Activated naive CD8-positive, alpha-beta T cell (primary cell): ENCODE data around the gene LNP1.

ENCODE experiments used
- H3K27ac Mint-ChIP-seq: one replicate; pipeline ENCODE4 v1.8.0; 2021; ENCODE audit warnings: mixed read lengths
- H3K27me3 Mint-ChIP-seq: one replicate; pipeline ENCODE4 v1.8.0; 2021; ENCODE audit warnings: mixed read lengths
- H3K36me3 Mint-ChIP-seq: one replicate; pipeline ENCODE4 v1.8.0; 2021; ENCODE audit warnings: mixed read lengths
- H3K4me1 Mint-ChIP-seq: one replicate; pipeline ENCODE4 v1.8.0; 2021; ENCODE audit warnings: low read depth, mixed read lengths
- H3K4me3 Mint-ChIP-seq: one replicate; pipeline ENCODE4 v1.8.0; 2021; ENCODE audit warnings: mild to moderate bottlenecking, mixed read lengths
- H3K9me3 Mint-ChIP-seq: one replicate; pipeline ENCODE4 v1.8.0; 2021; ENCODE audit warnings: low read depth, mixed read lengths

Gene LNP1

DNA sequence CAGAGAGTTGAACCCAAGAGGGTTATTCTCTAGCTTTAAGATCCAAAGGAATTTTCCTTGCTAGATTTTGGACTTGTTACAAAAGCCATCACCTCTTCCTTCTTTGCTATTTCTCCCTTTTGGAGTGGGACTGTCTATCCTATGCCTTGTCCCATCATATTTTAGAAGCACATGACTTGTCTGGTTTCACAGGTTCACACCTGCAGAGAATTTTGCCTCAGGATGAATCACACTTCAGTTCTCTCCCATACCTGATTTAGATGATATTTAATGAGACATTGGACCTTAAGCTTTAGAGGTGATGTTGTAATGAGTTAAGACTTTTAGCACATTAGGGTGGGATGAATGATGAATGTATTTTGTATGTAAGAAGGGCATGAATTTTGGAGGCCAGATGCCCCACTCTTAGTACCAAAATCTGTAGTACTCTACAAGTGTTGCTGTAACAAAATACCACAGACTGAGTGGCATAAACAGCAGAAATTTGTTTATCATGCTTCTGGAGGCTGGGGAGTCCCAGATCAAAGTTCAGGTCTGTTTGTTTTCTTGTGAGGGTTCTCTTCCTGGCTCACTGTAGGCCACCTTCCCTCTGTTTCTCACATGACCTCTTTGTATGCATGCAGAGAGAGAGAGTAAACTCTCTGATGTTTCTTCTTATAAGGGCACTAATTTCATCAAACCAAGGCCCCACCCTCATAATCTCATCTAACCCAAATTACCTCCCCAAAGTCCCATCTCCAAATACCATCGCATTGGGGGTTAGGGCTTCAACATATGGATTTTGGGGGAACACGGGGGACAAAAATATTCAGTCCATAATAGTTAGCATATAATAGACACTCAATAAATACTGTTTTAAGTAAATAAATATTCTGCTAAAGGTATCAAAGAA is 10.0 kb downstream of the LNP1 start:
- Mint-ChIP-seq H3K36me3 (peaks cover 47% of the 10 kb centered on the region), H3K27ac (no peak overlapping the region), H3K9me3 (peaks cover 28% of the 10 kb centered on the region), H3K27me3 (no peaks in the 10 kb centered on the region), H3K4me3 (no peak overlapping the region), H3K4me1 (peaks cover 2% of the 10 kb centered on the region)

- H3K36me3 Mint-ChIP-seq, result peaks cover 38% of the 10 kb centered on the region
- peaks cover 19% of the 10 kb centered on the region for H3K9me3 Mint-ChIP-seq
- H3K4me3 Mint-ChIP-seq, result no peak overlapping the region
- no peak overlapping the region for H3K27ac Mint-ChIP-seq
- no peaks in the 10 kb centered on the region for H3K27me3 Mint-ChIP-seq
- no peaks in the 10 kb centered on the region for H3K4me1 Mint-ChIP-seq
Measured at GRCh38 chr3:100412912-100413590, 11.7 kb downstream of the LNP1 start.

DNA sequence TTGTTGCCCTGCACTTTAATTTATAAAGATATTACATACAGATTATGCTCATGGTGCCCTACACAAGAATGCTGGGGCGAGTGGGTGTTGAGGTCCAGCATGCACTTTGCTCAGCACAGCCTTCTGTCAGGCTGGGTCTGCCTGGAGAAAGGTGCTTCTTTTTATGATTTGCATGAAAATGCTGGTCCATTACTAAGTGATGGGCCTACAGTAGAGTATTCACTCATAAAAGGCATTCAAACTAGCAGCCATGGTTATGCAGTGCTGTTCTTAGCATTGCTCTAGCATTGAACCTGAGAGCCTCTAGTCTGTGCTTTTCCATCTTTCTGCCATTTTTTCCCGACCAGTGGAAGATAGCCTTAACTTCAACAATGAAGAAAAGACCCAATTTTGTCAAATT is 12.3 kb downstream of the LNP1 start:
- peaks cover 19% of the 10 kb centered on the region for H3K9me3 Mint-ChIP-seq
- no peak overlapping the region for H3K4me3 Mint-ChIP-seq
- H3K27me3 Mint-ChIP-seq, result no peaks in the 10 kb centered on the region
- H3K4me1 Mint-ChIP-seq, result no peaks in the 10 kb centered on the region
- H3K36me3 Mint-ChIP-seq, result peaks cover 36% of the 10 kb centered on the region
- no peak overlapping the region for H3K27ac Mint-ChIP-seq

- H3K4me1 Mint-ChIP-seq, result no peaks in the 10 kb centered on the region
- H3K36me3 Mint-ChIP-seq, result peaks cover 24% of the 10 kb centered on the region
- no peaks in the 10 kb centered on the region for H3K27me3 Mint-ChIP-seq
- no peak overlapping the region for H3K27ac Mint-ChIP-seq
- H3K9me3 Mint-ChIP-seq, result peaks cover 10% of the 10 kb centered on the region
- H3K4me3 Mint-ChIP-seq, result no peak overlapping the region
Measured at GRCh38 chr3:100416176-100416575, 14.8 kb downstream of the LNP1 start.

DNA sequence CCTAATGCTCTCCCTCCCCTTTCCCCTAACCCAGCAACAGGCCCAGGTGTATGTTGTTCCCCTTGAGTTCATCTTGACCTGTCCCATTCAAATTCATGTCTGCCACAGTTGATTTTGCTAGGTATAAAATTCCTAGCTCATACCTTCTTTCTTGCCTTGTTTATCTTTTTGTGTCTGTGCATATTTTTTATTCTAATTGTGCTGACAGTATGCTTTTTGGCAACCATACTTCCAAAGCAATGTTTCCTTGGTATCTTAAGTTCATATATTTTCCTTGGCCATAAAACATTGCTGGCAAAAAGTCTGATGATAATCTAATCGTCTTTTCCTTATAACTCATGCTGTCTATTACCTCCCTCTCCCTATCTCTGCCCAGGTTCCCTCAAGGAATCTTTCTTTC is 15.5 kb downstream of the LNP1 start:
- Mint-ChIP-seq H3K36me3 (peaks cover 19% of the 10 kb centered on the region), H3K4me1 (no peaks in the 10 kb centered on the region), H3K4me3 (no peak overlapping the region), H3K9me3 (peaks cover 5% of the 10 kb centered on the region), H3K27me3 (no peaks in the 10 kb centered on the region), H3K27ac (no peak overlapping the region)

- Mint-ChIP-seq H3K9me3 (no peaks in the 10 kb centered on the region), H3K4me1 (no peaks in the 10 kb centered on the region), H3K4me3 (no peak overlapping the region), H3K27ac (no peak overlapping the region), H3K27me3 (no peaks in the 10 kb centered on the region), H3K36me3 (no peaks in the 10 kb centered on the region)
Measured at GRCh38 chr3:100419406-100419805, 18.1 kb downstream of the LNP1 start.

GRCh38 chr3:100420885-100421284 is 19.5 kb downstream of the LNP1 start:
- no peaks in the 10 kb centered on the region for H3K36me3 Mint-ChIP-seq
- no peaks in the 10 kb centered on the region for H3K4me1 Mint-ChIP-seq
- no peak overlapping the region for H3K27ac Mint-ChIP-seq
- H3K9me3 Mint-ChIP-seq, result no peaks in the 10 kb centered on the region
- no peak overlapping the region for H3K4me3 Mint-ChIP-seq
- no peaks in the 10 kb centered on the region for H3K27me3 Mint-ChIP-seq

GRCh38 chr3:100423611-100424010 is 22.3 kb downstream of the LNP1 start:
- H3K27me3 Mint-ChIP-seq, result peaks cover 3% of the 10 kb centered on the region
- no peak overlapping the region for H3K27ac Mint-ChIP-seq
- no peaks in the 10 kb centered on the region for H3K9me3 Mint-ChIP-seq
- no peak overlapping the region for H3K4me3 Mint-ChIP-seq
- H3K4me1 Mint-ChIP-seq, result no peaks in the 10 kb centered on the region
- H3K36me3 Mint-ChIP-seq, result no peaks in the 10 kb centered on the region

- H3K36me3 Mint-ChIP-seq, result no peaks in the 10 kb centered on the region
- H3K4me3 Mint-ChIP-seq, result no peak overlapping the region
- H3K27me3 Mint-ChIP-seq, result peaks cover 3% of the 10 kb centered on the region
- no peak overlapping the region for H3K27ac Mint-ChIP-seq
- no peaks in the 10 kb centered on the region for H3K9me3 Mint-ChIP-seq
- no peaks in the 10 kb centered on the region for H3K4me1 Mint-ChIP-seq
Measured at GRCh38 chr3:100424261-100424660, 22.9 kb downstream of the LNP1 start.

DNA sequence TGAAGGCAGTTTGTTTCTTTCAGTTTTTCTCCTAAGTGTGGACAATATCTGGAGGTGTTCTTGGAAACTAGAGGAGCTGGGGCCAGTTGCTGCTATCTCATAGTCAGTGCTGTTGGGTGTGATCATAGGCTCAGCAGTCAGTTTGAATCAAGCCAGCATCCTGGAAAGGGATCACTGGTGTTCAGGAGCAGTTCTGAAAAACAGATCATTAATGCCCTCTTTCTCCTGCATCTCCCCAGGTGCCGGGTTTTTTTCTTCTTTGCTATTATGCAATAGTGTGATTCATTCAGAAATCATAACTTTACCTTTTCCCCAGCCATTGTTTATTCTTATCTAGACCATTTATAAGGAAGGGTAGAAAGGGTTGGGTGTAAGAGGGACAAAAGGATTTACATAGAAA is 24.0 kb downstream of the LNP1 start:
- Mint-ChIP-seq H3K27me3 (peaks cover 3% of the 10 kb centered on the region), H3K9me3 (no peaks in the 10 kb centered on the region), H3K27ac (no peak overlapping the region), H3K4me3 (no peak overlapping the region), H3K36me3 (no peaks in the 10 kb centered on the region), H3K4me1 (no peaks in the 10 kb centered on the region)

- H3K4me3 Mint-ChIP-seq, result no peak overlapping the region
- H3K9me3 Mint-ChIP-seq, result no peaks in the 10 kb centered on the region
- peaks cover 3% of the 10 kb centered on the region for H3K27me3 Mint-ChIP-seq
- H3K27ac Mint-ChIP-seq, result no peak overlapping the region
- H3K36me3 Mint-ChIP-seq, result no peaks in the 10 kb centered on the region
- no peaks in the 10 kb centered on the region for H3K4me1 Mint-ChIP-seq
Measured at GRCh38 chr3:100426067-100426682, 24.8 kb downstream of the LNP1 start.

DNA sequence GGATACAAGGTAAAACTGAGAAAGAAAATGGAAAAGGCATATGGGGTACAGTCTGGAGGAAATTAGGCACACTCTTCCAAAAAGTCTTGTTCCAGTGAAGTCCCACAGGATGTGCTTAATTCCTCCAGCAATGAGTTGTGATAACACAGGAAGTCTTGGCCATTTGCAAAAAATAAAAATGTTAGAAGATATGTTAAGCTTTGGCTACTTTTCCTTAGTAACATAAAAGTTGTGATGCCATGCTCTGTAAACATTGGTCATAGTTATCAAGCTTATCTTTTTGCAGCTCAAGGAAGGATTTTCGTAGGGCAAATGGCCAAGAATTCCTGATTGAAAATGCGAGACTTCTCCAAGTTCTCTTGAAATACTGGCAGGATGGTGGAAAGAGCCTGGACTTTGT is 26.4 kb downstream of the LNP1 start:
- Mint-ChIP-seq H3K27ac (no peak overlapping the region), H3K4me1 (no peaks in the 10 kb centered on the region), H3K9me3 (no peaks in the 10 kb centered on the region), H3K36me3 (no peaks in the 10 kb centered on the region), H3K4me3 (no peak overlapping the region), H3K27me3 (peaks cover 3% of the 10 kb centered on the region)

DNA sequence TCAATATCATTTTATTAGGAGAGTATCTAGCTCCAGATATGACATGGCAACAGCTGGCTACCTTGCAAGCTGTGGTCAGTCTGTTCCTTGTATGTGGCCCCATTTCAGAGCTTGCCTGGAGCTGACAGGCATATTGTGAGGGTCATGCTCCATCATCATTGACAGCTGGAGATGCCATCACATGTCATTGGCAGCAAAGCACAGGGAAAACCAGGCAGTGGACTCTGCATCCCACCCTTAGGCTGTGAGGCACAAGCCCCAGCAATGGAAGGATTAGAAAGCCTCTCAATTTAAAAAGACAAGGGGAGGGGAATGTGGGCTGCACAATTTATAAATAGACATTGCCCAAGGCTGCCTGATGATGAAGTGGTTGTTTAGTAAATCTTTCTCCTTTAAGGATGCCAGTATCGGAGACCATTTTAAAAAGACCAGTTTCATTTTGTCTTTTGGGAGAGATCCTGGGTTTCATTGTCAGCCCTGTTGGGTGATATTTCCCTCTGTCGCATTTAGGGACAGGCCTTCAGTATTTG is 27.9 kb downstream of the LNP1 start:
- peaks cover 3% of the 10 kb centered on the region for H3K27me3 Mint-ChIP-seq
- no peaks in the 10 kb centered on the region for H3K36me3 Mint-ChIP-seq
- no peak overlapping the region for H3K27ac Mint-ChIP-seq
- H3K9me3 Mint-ChIP-seq, result no peaks in the 10 kb centered on the region
- no peaks in the 10 kb centered on the region for H3K4me1 Mint-ChIP-seq
- H3K4me3 Mint-ChIP-seq, result no peak overlapping the region

DNA sequence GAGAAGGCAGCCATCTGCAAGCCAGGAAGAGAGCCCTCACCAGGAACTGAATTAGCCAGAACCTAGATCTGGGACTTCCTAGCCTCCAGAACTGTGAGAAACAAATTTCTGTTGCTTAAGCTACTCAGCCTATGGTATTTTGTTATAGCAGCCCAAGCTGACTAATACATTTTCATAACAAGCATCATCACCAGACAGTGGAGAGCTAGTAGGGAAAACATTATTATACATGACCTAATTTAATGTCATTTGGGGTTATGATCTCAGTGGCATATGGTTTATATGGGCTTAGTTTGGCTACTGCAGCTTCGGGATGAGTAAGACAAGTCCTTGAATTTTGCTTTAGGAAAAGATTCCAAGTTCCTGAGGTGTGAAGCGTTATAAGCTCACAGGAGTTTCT is 35.6 kb downstream of the LNP1 start:
- H3K4me1 Mint-ChIP-seq, result peaks cover 9% of the 10 kb centered on the region
- no peaks in the 10 kb centered on the region for H3K9me3 Mint-ChIP-seq
- H3K27ac Mint-ChIP-seq, result no peak overlapping the region
- peaks cover 5% of the 10 kb centered on the region for H3K36me3 Mint-ChIP-seq
- no peaks in the 10 kb centered on the region for H3K27me3 Mint-ChIP-seq
- H3K4me3 Mint-ChIP-seq, result no peak overlapping the region
